Stimulated activated CD8-positive, alpha-beta memory T cell treated with anti-CD3 and anti-CD28 coated beads, Interleukin-4, amount 100 ng/mL, for 1 hour (primary cell): ENCODE results near the gene TM4SF4.

Experiments
- DNase-seq, 2 donors: peaks; one replicate each; pipeline ENCODE4 v3.0.0-alpha.2; 2020; ENCODE audit warnings: low read depth in 2 of 2, low spot score in 1 of 2

The TM4SF4 gene

GRCh38 chr3:149480326-149481017 is 6.0 kb downstream of the TM4SF4 start:
- no peak for DNase-seq

DNA sequence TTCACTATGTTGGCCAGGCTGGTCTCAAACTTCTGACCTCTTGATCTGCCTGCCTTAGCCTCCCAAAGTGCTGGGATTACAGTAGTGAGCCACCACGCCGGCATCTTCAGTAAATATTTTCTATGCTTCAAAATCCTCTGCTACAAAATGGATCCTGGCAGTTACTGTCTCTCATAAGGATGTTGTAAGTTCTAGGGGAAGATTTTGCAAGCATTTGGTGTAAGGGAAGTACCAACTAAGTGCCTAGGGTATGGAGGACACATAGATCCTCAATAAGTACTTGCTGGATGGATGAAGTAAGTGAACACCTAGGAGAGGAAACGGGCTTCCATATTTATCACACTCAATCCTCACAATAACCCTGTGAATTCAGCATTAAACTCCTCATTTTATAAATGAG is 6.6 kb downstream of the TM4SF4 start:
- DNase-seq = no peak

- DNase-seq = no peak
These were observed 7.0 kb downstream of the TM4SF4 start for GRCh38 chr3:149481491-149481890.

- DNase-seq = no peak
These were observed 12.2 kb downstream of the TM4SF4 start for GRCh38 chr3:149486726-149487125.

DNA sequence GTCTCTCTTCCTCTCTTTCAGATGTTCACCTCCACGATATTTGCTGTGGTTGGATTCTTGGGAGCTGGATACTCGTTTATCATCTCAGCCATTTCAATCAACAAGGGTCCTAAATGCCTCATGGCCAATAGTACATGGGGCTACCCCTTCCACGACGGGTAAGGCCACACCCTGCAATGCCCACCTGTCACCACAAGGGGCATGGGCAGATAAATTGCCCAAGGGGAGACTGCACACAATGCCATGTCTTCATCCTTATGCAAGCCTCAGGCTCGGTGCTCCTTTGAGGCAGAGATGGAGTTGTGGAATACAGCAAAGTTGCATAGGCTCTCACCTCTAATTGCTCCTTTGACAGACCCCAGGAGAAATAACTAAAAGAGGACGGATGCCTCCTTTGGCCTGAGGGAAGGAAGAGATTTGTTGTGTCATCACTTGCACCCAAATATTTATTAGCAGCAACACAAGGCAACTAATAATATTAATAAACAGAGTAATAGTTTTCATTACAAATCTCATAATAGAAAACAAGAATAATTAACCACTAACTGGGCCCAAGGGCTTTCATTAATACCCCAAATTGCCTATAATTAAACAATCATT is 13.2 kb downstream of the TM4SF4 start:
- DNase-seq = no peak

DNA sequence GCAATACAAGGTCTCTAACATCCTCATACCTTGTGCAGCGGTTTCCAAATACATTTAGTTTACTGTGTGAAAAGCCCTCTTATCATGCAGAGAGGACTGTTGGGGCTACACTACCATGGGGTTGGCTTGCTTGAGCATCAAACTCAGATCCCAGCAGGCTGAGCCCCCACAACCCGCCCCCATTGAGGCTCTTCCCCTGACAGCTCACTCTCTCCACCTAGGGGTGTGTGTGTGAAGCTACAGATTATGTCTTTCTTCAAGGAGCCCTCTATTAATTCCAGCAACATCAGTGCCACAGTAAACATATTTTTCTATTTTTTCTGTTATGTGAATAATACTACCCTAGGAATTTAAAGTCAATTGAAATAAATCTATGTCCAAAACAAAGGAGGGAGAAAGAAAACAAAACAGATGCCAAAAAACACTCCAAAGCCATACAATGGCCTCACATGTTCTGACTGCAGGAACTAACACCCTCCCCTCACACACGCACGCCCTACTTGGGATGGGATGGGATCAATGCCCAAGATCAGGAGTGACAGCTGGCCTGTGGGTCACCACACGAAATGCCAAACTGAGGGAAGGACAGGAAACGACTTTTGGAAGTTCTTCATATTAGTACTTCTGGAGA is 14.7 kb downstream of the TM4SF4 start:
- no peak for DNase-seq

DNA sequence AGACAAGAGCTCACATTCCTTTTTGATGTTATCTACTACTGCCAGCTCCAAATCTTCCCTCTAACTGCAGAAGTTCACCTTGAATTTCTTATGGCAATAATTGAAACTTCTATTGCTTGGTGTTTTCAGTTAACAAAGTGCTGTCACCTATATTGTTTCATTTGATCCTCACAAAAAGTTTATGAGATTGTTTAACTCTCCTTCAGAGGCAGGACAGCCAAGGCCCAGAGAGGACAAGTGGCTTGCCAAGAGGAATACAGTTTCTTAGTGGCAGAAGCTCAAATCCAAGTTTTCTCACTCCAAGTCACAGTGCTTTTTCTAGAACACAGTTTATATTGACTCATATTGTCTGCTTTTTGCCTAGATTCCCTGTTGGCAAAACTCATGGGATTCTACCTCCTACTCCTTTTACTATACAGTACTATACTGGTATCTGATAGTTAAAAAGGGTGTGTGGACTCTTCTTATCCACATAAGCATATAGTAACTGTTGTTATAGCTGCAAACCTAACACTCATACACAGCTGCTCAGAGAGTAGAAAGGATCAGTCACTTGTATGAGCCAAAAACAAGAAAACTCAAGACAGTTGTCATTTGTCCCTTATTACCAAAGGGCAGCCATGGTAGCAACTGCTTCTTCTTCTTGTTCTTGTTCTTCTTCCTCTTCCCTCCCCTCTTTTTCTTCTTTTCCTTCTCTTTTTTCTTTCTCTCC is 15.9 kb downstream of the TM4SF4 start:
- DNase-seq = no peak

DNA sequence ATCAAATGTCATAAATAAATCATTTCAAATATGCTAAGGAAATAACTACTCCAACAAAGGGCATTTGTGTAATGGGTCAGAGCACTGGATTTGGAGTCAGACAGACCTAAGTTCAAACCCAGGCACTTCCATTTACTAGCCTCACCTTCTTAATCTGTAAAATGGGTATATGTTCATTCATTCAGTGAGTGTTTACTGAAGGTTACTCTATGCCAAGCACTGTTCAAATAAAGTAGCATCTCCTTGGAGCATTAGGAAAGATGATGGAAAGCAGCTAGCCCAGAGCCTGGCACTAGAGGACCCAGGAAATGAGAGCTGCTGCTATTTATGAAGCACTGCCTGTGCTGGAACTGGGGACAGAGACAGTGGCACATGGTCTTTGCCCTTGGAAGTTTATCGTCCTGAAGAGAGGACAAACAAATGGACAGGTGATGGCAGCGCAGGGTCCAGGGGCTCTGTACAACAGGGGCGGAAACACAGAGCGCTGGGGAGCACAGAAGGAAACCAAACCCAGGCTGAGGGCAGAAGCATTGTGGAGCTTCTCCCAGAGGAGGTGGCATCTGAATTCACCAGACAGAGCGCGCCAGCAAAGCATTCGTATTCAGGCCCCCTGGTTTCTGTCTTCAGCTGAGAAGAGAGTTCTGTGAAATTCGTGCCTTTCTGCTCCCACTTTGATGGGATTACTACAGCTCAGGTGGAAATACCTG is 19.0 kb downstream of the TM4SF4 start:
- DNase-seq = no peak

DNA sequence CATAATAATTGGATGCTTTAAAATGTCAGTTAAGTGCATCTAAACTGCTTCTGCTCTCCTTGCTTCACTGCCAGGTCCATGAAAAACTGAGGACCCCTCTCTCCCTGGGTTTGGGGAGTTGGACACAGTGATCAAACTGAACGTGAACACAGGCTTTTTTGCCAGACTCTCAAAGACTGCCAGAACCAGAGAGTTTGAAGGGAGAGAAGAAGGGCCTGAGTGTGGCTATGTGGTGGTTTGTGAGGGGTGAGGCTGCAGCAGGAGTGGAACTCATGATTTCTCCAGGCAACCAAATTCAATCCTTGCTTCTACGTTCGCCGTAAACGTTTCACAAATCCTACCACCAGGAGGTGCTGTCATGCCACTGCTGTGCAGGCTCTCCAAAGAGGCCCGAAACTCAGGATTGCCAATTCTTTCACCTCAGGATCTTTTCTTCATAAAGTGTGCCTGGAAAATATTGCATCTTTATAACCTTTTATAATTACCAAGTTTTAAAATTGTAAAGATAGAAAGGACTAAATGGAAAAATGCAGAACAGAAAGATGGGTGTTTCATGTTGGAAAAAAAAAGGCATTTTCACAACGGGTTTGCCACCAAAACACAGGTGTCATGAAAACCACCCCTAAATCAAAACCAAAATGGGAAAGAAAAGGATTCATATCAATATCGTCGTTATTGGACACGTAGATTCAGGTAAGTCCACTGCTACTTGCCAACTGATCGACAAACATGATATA is 19.7 kb downstream of the TM4SF4 start:
- no peak for DNase-seq

- no peak for DNase-seq
These were observed 20.5 kb downstream of the TM4SF4 start for GRCh38 chr3:149494759-149495580.

DNA sequence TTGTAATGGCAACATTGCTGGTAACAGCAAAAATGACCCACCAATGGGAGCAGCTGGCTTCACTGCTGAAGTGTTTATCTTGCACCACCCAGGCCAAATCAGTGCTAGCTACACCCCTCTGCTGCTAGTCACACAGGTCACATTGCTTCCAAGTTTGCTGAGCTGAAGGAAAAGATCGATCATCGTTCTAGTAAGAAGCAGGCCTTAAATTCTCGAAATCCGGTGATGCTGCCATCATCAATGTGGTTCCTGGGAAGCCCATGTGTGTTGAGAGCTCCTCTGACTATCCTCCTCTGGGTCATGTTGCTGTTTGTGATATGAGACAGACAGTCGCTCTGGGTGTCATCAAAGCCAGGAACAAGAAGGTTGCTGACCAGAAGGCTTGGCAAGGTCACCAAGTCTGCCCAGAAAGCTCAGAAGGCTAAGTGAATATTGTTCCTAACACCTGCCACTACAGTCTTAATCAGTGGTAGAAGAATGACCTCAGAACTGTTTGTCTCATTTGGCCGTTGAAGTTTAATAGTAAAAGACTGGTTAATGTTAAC is 21.2 kb downstream of the TM4SF4 start:
- DNase-seq = no peak

DNA sequence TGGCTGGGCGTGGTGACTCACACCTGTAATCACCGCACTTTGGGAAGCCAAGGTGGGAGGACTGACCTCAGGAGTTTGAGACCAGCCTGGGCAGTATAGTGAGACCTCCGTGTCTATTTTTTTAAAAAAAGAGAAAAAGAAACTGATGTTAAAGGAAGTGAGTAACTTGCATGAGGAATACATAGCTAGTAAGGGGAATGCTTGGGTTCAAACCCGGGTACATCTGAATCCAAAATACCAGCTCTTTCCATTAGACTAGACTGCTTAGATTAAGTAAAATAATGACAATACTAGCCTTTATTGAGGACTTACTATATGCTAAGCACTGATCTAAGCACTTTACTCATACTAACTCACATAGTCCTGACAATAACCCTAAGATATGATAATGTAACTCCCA is 22.4 kb downstream of the TM4SF4 start:
- no peak for DNase-seq

DNA sequence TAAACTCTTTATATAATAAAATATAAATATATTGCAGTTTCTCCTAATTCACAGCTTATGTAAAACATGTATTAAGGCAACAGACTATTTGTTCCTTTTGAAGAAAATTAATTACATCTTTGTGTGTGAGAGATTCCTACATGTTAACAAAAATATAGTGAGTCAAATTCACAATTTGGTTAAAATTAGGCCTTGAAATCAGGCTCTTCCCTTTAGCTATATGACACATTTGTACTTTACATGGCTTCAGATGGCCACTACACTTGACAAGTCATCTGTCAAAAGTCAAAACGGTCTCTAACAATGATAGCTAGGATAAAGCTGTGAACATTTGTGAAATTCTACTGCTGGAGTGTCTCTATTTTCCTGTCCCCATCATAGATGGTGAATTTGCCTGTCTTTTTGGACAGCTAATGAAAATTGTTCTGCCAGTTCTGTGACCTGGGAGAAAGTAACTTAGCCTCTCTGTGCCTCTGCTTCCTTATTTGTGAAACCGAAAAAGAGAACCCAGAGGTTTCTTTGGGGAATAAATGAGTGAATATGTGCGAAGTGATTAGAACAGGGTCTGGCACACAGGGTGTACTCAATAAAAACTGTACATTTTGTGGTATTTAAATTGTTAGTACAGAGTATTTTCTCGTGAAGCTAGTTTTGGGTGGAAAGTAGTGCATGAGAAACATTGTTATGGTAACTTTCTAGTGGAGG is 23.6 kb downstream of the TM4SF4 start:
- no peak for DNase-seq

- DNase-seq = no peak
These were observed 27.0 kb downstream of the TM4SF4 start for GRCh38 chr3:149501524-149501923.

- DNase-seq = no peak
These were observed 27.9 kb downstream of the TM4SF4 start for GRCh38 chr3:149502438-149502837.

GRCh38 chr3:149506540-149506939 is 32.0 kb downstream of the TM4SF4 start:
- DNase-seq = no peak

DNA sequence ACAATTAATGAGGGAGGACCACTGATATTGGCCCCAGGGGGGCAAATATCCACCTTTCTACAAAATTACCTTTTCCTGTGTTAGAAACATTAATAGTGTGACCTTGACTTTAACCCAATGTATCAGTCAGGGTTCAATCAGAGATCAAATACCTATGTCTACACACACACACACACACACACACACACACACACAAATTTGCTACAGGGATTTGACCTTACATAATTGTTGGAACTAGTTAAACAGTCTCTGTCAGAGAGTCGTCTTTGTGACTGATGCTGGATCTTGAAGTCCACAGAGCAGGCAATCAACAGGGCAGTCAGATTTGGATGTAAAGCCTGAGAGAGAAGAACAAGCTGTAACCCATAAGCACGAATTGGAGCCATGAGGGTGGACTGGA is 32.5 kb downstream of the TM4SF4 start:
- DNase-seq = no peak

- no peak for DNase-seq
These were observed 33.2 kb downstream of the TM4SF4 start for GRCh38 chr3:149507491-149508324.
